NOMO-1 (cell line): ENCODE measurements around the gene BMP2.

Experiments used
- DNase-seq, 2 experiments: peaks; one replicate each; lab custom pipeline; 2025; ENCODE audit not compliant: unreplicated experiment in 2 of 2; lab: John Stamatoyannopoulos, UW

BMP2 gene

GRCh38 chr20:6828794-6829423 is 61.4 kb downstream of the BMP2 start:
- DNase-seq: peak in 1 of 2 experiments; percentile 60

- no peak for DNase-seq
Measured at GRCh38 chr20:6829510-6830116, 62.1 kb downstream of the BMP2 start.
